Epithelial cell of alveolus of lung (primary cell): ENCODE measurements around the gene EMC8. TPM values are rescaled to one million over a fixed set of nuclear protein-coding genes. Genes with fewer than 3 reads are reported as not detected.

Source experiments
- total RNA-seq: library from RNA; depleted of rRNA; stranded (reverse); fragments of >200 nt; gene quantifications from 2 replicates; pipeline ENCODE4 v1.2.1, GENCODE V29; 2015

Gene EMC8
- 29.3 and 38.1 TPM in 2 replicates for total RNA-seq

DNA sequence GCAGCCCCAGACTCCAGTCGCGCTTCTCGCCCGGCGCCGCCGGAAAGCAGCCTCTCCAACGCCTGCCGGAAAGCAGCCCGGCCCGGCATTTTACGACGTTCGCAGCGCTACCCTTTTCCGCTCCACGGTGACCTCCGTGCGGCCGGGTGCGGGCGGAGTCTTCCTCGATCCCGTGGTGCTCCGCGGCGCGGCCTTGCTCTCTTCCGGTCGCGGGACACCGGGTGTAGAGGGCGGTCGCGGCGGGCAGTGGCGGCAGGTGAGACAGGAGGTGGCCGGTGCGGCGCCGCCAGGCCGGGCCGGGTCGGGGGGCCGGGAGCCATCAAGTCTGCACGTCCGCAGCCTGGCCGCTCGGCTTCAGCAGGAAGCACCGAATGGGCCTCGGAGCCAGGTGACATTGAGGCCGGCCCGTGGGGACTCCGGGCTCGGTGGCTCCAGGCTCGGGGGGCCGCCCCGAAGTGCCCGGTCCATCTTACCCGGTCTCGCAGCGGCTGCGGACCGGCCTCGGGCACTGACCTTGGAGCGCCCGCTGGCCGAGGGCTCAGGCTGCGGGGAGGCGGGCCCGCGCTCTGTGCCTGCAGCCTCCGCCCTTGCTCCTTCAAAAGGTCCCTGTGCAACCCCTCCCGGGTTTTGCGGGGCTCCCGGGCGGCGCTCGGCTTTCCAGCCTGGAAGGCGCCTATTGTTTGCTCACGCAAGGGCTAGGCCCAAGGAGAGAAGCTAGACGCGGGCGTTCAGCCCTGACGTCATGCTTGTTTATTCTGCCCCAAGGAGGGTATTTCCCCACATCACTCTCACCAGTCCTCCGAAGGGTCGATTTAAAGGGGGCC is at the start of gene EMC8, which contains the start of gene COX4I1:
TSS of gene EMC8 (minus strand) at position 48 of the 824 bp plus-strand sequence. CDS start 249 bp downstream, outside the sequence.
TSS of gene COX4I1 (plus strand) at position 199 of the 824 bp plus-strand sequence. CDS start 1,511 bp downstream, outside the sequence.

DNA sequence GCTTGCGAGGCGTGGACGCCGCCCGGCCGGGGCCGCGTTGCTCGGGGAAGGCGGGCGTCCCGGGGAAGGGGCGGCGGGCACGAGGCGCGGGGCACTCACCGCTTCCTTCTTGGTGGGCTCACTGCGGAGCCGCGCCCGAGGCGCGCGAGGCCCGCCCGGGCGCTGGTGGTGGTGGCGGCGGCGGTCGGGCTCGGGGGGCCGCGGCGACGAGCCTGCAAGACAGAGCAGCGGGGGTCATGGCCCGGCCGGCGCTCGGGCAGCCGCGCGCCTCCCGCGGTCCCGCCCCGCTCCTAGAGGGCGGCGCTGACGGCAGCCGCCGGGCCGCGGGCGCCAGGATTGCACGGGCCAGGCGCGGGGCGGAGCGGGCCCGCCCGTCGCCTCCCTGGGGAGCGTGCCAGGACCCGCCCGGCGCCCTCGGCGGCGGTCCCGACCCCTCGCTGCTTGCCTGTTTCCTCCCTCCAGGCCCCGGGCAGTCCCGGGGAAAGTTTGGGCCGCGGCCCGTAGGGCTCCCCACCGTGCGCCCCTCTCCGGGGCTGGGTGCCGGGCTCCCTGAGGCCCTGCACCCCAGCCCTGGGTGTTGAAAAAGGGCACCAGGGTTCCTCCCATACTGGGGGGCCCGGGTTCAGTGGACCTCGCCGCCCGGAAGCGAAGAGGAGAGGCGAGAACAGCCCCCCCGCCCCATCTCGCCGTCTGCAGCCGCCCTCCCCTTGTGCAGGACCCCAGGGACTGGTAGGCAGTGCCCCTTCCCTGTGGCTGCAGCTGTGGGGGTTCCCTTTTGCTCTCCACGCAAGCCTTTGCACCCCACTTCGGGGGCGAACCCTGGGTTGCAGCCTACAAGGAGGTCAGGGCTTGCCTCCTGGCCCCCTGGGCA is 48.3 kb downstream of the EMC8 start, which contains the start of gene C16orf74:
TSS of gene C16orf74 (minus strand) at position 270 of the 871 bp plus-strand sequence. CDS start 15,879 bp downstream, outside the sequence.

Other genes with a start within 250 kb of the EMC8 start
- 21.2 and 41.2 TPM in 2 replicates for gene GSE1, start 186.2 kb downstream of the EMC8 start, total RNA-seq
- 3.8 and 12.4 TPM in 2 replicates for gene GINS2, start 110.6 kb downstream of the EMC8 start, total RNA-seq
- gene C16orf74, start 48.4 kb downstream of the EMC8 start, total RNA-seq, result 12.3 and 14.1 TPM in 2 replicates
- 690 and 730 TPM in 2 replicates for gene COX4I1, start 151 bp upstream of the EMC8 start, total RNA-seq
- 0.52 TPM in 1 of 2 replicates, not detected in the other for gene IRF8, start 99.6 kb upstream of the EMC8 start, total RNA-seq